ENCODE measurements around the gene DENND5A.
"Not testable (repeated sequence)": the region's sequence is repeated elsewhere in the genome, so short reads cannot be mapped to it uniquely, and the experiment has no call there.

DENND5A gene

DNA sequence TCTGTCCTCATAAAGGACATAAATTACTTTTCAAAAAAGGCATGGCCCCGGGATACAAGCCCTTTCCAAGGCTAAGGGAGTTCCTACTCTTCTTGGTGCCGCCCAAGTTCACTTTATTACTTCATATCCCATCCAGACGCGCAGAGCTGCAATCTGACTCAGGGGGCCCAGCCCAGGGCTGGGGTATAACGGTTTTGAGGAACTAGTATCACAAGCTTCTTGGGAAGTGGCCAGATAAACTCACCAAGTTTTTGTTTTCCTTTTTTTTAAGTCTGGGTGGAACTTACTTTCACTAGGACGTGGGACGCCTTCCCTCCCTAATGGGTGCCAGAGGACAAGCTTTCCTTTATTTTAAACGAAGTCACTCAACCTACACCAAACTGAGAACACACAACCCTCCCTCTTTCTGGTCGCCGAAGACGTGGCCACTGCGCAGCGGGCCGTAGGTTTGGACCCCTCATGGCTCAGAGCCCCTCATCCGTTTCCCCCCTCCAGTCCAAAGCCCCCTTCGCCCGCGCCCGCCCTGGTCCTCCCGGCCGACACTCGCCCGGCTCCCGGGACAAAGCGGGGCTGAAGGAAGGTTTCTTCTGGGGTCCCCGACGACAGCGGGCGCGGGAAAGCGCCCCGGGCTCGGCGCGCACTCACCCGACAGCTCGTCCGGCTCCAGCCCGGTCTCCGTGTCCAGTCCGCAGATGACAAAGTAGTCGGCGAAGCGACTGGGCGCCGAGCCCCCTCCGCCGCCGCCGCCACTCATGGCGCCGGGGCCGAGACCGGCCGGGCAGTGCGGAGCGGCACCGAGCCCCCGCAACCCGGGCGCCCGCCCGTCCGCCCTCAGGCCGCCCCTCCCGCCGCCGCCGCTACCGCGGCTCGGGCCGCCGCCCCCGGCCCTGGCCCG, 587 bp downstream of the DENND5A start:
- peak; percentile 83 for DNase-seq

DNA sequence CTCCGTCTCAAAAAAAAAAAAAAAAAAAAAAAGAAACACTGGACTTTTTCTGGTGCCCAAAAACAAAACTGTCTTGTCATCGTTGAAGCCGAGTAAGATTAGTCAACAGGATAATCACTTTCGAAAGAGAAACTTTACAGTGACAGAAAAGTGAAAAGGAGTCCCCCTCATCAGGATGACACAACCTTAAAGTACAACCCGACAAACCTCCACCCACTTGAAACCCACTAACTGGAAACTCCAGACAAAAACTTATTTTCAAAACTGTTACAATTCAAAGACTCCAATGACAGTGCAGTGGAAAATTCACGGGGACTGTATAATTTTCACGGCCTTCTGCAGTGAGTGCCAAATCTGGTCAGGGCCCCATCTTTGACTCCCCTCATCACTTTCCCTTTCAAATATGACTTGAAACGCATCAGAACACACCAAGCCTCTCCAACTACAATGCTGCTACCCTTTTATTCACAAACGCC, 1.3 kb downstream of the DENND5A start:
- peak; percentile 45 for DNase-seq

DNA sequence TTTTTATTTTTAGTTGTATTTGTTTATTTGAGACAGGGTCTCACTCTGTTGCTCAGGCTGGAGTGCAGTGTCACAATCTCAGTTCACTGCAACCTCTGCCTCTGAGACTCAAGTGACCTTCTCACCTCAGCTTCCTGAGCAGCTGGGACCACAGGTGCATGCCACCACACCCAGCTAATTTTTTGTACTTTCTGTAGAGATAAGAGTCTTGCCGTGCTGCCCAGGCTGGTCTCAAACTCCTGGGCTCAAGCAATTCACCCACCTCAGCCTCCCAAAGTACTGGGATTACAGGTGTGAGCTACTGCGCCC, 4.4 kb downstream of the DENND5A start:
- not testable (repeated sequence) for DNase-seq

DNA sequence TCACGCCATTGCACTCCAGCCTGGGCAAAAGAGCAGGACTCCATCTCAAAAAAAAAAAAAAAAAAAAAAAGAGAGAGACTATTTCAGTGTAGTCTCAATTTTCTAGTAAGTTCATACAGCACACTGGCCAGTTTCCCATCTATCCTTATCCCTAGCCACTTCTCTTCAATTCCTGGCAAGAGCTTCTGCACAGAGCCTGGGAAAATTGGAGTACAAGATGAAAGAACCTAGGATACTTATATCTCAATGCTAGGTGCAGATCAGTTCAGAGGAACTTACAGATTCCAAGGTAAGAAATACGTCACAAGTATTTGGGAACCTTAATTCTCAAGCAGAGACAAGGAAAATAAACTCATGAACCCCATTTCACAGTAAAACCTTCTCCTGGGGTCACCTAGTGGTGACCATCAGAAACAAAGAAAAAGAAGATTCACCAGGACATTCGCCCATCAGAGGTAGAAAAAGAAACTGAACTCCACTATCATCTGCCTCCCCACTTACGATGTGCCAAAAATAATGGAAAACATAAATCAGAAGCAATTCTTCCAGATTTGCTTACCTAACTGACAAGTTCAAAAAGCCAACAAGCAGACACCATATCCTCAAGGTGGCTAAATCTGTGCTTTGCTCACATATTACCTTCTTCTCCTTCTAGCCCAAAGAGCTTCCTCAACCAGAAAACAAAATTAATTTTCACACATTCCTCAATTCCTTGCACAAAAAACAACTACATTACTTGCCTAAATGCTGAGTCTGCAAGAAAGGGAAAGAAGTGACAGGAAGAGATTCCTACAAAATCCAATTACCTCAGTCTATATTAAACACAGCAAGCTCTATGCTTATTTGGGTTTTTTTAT, 4.9 kb downstream of the DENND5A start:
- no peak for DNase-seq

DNA sequence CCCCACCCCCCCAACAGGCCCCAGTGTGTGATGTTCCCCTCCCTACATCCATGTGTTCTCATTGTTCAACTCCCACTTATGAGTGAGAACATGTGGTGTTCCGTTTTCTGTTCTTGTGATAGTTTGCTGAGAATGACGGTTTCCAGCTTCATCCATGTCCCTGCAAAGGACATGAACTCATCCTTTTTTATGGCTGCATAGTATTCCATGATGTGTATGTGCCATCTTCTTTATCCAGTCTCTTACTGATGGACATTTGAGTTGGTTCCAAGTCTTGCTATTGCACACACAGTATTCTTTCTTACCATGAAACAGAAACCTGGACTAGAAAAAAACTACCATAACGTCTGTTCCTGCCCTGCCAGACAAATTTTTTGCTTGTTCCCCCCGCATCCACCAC, 6.9 kb downstream of the DENND5A start:
- DNase-seq = not testable (repeated sequence)

DNA sequence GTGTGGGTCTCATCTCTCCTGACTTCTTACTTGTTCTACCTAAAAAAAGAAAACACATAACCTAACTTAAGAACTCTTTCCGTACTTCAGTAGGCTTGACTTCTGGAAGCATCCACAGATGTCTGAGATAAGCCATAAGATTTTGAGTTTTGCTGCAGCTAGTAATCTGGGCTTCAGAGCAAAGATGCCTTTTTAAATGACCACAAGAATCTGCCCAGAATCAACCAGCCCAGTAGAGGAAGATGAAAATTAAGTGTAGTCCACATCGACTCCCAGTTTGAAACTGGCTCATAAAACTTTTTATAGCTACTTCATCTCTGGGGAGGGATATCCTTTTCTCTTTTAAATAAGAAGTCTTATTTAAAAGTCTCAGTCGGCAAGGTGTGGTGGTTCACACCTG, 10.7 kb downstream of the DENND5A start:
- no peak for DNase-seq

DNA sequence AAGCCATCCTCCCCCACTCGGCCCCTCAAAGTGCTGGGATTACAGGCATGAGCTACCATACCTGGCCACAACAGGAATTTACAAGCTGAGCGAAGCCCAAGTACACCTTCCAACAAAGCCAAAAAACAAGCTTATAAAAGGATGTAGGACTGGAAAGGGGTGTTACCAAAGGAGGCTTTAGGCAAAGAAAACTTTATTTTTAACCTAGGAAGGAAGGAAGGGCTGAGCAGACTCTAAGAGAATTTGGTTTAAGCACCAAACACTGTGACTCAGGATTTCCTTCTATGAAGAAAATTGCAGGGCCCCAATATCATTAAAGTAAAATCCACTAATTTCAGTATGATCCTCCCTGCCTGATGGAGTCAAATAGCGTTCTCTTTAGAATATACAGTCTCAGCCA, 12.1 kb downstream of the DENND5A start:
- no peak for DNase-seq

DNA sequence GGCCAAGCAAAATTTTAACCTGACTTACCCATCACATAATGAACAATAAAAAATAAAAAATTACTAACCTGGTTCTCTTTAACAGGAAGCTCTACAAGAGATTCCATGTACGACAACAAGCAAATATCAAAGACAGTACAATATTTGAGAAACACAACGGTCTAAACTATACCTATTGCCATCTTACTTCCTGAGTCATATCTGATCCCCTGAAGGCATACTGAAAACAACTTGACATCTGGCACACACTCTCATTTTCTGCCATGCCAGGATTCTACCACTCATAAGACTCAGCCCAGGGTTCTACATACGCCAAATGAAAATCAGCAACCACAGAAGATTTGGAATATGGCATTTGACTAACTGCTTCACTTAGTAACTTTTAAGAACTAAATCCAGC, 13.8 kb downstream of the DENND5A start:
- DNase-seq = no peak

DNA sequence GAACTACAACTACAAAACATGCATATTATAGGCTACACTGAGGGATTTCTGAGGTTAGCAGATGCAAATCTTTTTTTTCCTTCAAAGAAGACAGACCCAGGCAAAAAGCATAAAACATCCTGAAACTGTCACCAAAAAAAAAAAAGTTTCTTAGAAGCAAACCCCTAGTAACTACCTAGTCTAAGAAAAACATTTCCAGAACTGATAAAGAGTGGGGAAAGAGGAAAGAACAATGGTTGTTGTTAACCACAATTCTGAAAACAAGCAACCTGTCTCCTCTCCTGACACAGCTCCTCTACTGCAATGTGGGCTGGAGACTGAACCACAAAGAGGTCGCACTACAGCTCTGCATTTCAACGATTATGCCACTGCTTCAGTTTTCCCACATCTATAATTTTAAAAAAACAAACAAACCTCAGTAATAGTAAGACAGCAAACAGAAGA, 15.0 kb downstream of the DENND5A start:
- DNase-seq = no peak

DNA sequence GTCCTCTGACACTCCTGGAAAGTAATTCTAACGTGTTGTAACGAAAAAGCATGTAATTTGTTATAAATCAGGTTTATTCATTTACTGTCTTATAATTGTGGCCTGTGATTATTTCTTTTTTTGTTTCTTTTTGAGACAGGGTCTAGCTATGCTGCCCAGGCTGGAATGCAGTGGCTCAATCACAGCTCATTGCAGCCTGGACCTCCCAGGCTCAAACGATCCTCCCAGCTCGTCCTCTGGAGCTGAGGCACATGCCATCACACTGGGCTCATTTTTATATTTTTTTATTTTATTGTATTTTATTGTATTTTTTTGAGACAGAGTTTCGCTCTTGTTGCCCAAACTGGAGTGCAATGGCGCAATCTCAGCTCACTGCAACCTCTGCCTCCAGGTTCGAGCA, 15.9 kb downstream of the DENND5A start:
- DNase-seq = no peak

DNA sequence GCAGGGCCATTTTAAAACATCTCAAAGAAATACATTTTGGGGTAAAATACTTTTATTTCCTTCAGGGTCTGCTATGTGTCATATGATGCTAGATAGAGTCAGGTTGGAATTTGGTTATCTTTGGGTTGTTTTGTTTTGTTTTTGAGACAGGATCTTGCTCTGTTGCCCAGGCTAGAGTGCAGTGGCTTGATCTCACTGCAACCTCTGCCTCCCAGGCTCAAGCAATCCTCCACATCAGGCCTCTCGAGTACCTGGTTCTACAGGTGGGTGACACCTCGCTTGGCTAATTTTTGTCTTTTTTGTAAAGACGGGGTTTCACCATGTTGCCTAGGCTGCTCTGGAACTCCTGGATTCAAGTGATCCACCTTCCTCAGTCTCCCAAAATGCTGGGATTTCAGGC, 17.3 kb downstream of the DENND5A start:
- DNase-seq = no peak

DNA sequence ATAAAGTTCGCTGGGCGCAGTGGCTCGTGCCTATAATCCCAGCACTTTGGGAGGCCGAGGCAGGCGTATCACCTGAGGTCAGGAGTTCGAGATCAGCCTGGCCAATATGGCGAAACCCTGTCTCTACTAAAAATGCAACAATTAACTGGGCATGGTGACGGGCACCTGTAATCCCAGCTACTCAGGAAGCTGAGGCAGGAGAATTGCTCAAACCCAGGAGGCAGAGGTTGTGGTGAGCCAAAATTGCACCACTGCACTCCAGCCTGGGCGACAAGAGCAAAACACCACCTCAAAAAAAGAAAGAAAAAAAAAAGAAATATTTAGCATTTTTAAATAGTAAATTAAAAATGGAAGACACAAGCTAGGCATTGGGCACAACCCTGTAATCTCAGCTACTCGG, 28.9 kb downstream of the DENND5A start:
- DNase-seq = not testable (repeated sequence)

DNA sequence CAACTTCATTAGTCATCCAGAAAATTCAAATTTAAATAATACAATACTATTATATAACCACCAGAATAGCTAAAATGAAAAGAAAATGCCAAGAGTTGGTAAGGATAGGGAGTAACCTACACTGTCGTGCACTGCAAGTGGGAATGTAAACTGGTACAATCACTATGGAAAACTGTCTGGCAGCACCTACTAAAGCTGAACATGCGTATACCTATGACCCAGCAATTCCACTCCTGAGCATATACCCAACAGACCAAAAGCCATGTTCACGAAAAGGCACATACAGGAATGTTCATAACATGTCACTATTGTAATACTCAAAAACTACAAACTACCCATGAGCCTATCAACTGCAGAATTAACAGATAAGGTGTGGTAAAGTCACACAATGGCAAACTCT, 32.7 kb downstream of the DENND5A start:
- DNase-seq = no peak

DNA sequence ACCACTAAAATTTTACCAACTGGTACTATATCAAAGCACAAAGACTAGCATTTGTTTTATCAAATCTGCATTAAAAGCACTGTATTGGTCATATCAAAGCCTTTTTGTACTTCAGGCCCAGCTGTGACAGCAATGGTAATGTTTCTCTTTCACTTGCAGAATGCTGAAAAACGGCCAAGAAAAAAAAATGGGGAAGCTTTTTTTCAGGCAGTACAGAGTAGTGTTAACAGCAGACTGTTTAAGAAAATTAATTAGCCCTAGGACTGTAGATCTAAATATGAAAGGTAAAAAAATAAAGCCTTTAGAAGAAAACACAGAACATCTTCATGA, 33.3 kb downstream of the DENND5A start:
- DNase-seq = peak; percentile 54

DNA sequence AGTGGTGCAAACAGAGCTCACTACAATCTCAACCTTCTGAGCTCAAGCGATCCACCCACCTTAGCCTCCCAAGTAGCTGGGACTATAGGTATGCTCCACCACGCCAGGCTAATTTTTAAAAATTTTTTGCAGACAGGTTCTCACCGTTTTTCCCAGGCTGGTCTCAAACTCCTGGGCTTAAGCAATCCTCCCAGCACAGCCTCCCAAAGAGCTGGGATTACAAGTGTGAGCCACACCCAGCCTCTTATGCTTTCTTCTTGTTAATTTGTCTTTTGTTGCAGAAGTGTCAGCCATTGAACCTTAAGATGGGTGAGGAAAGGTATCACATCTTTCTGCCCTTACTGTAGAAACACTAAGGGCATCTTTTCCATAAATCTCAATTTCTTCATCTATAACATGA, 34.9 kb downstream of the DENND5A start:
- no peak for DNase-seq

DNA sequence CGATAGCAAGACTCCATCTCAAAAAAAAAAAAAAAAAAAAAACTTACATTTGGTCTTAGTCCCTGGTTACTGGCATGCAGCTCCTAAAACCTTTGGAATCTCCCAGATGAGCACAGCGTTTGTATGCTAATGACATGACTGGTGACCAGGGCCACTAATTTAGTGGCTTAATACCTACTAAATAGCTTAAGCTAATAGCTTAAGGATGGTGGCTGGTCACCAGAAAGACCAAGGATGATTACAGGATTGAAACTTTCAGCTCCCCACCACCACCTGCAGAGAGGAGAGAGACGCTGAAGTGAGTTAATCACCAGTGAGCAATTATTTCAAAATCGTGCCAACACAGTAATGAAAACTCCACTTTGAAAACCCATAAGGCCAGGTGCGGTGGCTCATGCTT, 37.1 kb downstream of the DENND5A start:
- no peak for DNase-seq

DNA sequence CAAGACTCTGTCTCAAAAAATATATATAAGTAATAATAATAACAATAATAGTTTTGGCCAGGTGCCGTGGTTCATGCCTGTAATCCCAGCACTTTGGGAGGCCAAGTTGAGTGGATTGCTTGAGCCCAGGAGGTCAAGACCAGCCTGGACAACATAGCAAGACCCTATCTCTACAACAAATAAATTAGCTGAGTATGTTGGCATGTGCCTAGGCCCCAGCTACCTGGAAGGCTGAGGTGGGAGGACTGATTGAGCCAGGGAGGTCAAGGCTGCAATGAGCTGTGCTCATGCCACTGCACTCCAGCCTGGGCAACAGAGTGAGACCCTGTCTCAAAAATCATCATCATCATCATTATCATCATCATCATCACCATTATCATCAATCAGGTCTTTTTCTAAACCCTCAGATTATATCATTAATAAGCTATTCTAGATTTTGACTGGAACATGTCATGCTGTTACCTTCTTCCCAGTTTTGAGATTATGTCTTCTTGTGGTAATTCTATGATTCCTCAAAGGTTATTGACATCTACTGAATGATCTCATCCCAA, 39.3 kb downstream of the DENND5A start:
- no peak for DNase-seq

DNA sequence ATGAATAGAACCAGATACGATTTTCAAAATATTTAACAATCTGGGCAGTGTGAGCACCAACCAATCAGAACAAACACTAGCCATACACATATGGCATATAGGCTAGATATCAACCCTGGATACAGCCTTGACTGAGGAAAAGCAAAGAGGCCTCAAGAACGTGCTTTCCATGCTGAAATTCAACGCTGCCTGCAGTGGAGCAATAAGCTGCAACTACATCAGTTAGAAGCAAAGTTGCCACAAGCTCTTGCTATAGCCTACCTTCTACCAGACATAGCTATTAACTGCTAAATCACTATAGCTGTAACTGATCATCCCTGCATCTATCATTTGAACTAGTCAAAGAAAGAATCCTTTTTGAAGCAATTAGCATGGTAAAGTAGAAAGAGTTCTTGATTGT, 42.5 kb downstream of the DENND5A start:
- DNase-seq = no peak

DNA sequence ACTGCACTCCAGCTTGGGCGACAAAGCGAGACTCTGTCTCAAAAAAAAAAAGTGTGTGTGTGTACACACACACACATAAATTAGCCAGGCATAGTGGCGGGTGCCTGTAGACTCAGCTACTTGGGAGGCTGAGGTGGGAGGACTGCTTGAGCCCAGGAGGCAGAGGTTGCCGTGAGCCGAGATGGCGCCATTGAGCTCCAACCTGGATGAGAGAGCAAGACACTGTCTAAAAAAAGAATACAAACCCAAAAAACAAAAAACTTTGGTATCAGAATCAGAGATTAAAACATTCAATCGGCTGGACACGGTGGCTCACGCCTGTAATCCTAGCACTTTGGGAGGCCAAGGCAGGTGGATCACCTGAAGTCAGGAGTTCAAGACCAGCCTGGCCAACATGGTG, 44.3 kb downstream of the DENND5A start:
- DNase-seq = not testable (repeated sequence)

DNA sequence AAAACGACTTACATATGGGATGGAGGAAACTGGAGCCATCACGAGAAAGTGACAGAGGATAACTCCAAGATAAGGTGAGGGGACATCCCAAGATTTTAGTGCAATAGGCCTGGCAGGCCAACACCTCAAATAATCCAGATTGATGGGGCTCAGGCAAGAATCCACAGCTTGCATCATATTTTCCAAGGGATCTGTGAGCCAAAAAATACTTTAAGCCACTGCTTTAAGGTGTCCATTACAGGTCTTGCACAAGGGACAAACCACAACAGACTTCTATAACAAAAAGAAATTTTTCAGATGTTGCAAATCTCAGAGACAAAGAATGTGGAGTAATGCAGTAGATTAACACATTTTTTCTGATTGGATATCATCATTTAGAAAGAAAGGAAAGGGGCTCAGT, 45.6 kb downstream of the DENND5A start:
- peak; percentile 54 for DNase-seq

DNA sequence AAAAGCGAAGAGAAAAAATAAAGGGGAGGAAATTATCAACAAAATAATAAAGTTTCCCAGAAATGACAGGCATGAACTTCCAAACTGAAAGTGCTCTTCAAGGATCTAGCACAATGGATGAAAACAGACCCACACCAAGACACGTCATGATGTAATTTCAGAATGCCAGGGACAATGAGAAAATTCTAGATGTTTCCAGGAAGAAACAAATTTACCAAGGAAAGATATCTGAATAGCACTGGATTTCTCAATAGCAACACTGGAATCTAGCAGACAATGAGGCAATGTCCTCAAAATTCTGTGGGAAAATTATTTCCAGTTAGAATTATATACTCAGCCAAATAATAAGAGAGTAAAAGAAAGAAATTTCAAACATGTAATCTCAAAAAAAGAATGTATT, 46.0 kb downstream of the DENND5A start:
- DNase-seq = peak; percentile 40

DNA sequence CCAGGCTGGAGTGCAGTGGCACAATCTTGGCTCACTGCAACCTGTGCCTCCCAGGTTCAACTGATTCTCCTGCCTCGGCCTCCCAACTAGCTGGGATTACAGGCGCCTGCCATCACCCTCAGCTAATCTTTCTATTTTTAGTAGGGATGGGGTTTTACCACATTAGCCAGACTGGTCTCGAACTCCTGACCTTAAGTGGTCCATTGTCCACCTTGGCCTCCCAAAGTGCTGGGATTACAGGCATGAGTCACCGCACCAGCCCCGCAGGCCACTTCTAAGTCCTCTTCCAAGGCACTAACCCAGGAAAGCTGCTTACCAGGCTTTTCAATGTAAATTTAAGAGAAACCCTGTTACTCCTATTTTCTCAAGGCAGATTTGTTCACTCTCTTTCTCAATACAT, 50.4 kb downstream of the DENND5A start:
- no peak for DNase-seq

DNA sequence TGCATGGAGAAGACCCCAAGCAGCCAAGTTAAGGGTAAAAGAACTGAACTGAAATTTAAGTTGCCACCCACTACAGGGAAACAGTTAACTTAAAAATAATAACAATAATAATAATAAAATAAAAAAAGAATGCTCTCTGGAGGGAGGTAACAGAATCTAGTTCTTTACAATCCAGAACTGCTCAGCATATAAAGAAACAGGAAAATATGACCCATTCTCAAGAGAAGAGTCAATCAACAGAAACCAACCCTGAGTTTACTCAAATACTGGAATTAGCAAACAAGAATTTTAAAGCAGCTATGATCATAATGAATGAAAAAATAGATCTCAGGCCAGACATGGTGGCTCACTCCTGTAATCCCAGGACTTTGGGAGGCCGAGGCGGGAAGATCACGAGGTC, 53.8 kb downstream of the DENND5A start:
- DNase-seq = no peak

DNA sequence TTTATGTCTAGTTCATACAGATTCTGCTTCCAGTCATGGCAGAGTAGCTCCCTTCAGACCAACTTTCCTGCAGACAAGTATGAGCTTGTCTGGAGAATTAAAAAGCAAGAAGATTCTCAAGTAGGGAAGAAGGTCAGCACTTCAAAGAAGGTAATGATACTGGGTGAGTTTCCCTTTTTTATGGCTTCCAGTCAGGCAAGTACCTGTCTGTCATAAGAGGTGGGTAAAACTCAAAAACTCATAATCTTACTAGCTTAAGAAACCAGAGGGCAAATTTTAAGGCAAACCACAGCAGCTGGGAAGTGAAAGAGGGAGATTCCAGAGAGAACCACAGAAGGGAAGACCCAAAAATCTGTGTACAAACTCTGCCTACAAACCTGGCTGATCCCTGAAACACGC, 54.2 kb downstream of the DENND5A start:
- no peak for DNase-seq

Data from fibroblast of skin of back (primary cell).